Measurements from ENCODE around the gene TSPAN7.

TSPAN7 gene

GRCh38 chrX:38639730-38640129 is 78.4 kb downstream of the TSPAN7 start:
- no peak for DNase-seq (ENCODE audit: low spot score)
- TF ChIP-seq CTCF (IDR thresholded peaks at IDR 0.05): no peak
- Histone ChIP-seq H3K4me3 (no peak overlapping the region), H3K27ac (no peak overlapping the region)

GRCh38 chrX:38641197-38641596 is 79.9 kb downstream of the TSPAN7 start:
- Histone ChIP-seq H3K27ac (no peak overlapping the region), H3K4me3 (no peak overlapping the region)
- no peak for TF ChIP-seq CTCF (IDR thresholded peaks at IDR 0.05)
- no peak for DNase-seq (ENCODE audit: low spot score)

GRCh38 chrX:38643903-38644302 is 82.6 kb downstream of the TSPAN7 start:
- no peak for TF ChIP-seq CTCF (IDR thresholded peaks at IDR 0.05)
- Histone ChIP-seq H3K27ac (no peak overlapping the region), H3K4me3 (no peak overlapping the region)
- DNase-seq (ENCODE audit: low spot score): no peak

- Histone ChIP-seq H3K4me3 (no peak overlapping the region), H3K27ac (no peak overlapping the region)
- TF ChIP-seq CTCF (IDR thresholded peaks at IDR 0.05): no peak
- DNase-seq (ENCODE audit: low spot score): no peak
Observed at GRCh38 chrX:38646129-38646528, 84.8 kb downstream of the TSPAN7 start.

- no peak for DNase-seq (ENCODE audit: low spot score)
- no peak overlapping the region for H3K27ac ChIP-seq
- no peak for TF ChIP-seq CTCF (IDR thresholded peaks at IDR 0.05)
- no peak overlapping the region for H3K4me3 ChIP-seq
Observed at GRCh38 chrX:38649221-38649620, 87.9 kb downstream of the TSPAN7 start.

GRCh38 chrX:38649674-38650647 is 88.6 kb downstream of the TSPAN7 start:
- no peak overlapping the region for H3K27ac ChIP-seq

More at GRCh38 chrX:38649674-38650647, 88.6 kb downstream of the TSPAN7 start:
- no peak for TF ChIP-seq CTCF (IDR thresholded peaks at IDR 0.05)
- no peak overlapping the region for H3K4me3 ChIP-seq
- DNase-seq (ENCODE audit: low spot score): no peak

Data from coronary artery (tissue), 2 donors.